Glomerular endothelial cell (primary cell): ENCODE data around the gene CPEB4. TPM values are rescaled to one million over a fixed set of nuclear protein-coding genes. Genes with fewer than 3 reads are reported as not detected.
A peak's percentile ranks its signal among the peaks of the same experiment; 100 is the strongest.

ENCODE experiments used
- DNase-seq: peaks from one replicate; pipeline ENCODE4 v3.0.0-alpha.2; 2011; ENCODE audit warnings: low read depth, low spot score; ENCODE audit errors: extremely low read depth
- total RNA-seq: library from RNA; depleted of rRNA; stranded (reverse); fragments of >200 nt; gene quantifications from 2 replicates; pipeline ENCODE4 v1.2.3, GENCODE V29; 2015

The CPEB4 gene
- total RNA-seq, 1 donor from 2014 or later: 12.4 TPM

GRCh38 chr5:173971681-173972345 lies 83.7 kb downstream of the CPEB4 start:
- DNase-seq: no peak

DNA sequence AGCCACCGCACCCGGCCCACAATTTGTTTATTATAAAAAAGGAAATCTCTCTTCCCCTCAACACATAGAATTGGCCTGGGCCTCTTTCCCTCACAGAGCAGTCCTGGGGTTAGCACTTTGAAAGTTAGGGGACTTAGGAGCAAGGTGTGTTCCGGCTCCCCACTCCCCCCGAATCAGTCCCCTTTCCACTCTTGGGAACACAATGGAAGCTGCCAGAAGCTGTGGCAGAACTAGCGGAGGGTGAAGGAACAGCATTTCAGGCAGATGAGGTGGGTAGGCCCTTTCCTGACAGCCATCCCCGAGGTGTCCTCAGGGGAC lies 84.4 kb downstream of the CPEB4 start:
- DNase-seq: no peak

DNA sequence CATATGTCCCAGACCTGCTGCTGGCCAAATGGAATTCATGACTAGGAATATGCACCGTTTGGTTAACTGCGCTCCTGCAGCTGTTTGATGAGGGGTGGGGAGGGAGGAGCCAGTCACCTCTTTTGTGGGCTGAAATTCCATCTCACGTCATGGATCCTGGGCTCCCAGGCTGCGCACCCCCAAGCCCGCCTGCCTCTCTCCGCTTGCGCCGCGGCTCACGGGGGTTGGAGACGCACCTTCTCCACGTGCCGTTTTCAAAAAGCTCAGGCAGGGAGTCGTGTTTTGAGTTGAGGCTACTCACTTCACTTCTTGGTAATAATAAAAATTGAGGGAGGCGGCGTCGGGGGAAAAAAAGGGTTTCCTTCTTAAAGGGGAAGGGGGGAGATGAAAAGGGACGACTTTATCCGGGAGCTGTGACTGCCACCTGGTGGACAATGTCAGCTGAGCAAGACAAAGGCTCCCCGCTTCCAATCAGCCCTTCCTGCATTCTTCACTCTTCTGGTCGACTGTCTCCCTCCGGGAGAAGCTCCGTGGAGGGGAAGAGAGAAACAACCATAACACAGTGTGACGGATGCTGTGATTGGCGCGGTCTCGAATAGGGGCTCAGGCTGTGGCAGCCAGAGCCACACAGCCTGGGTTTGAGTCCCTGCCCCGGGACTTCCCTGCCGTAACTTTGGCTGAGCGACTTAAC lies 84.9 kb downstream of the CPEB4 start:
- peak; percentile 34 for DNase-seq

DNA sequence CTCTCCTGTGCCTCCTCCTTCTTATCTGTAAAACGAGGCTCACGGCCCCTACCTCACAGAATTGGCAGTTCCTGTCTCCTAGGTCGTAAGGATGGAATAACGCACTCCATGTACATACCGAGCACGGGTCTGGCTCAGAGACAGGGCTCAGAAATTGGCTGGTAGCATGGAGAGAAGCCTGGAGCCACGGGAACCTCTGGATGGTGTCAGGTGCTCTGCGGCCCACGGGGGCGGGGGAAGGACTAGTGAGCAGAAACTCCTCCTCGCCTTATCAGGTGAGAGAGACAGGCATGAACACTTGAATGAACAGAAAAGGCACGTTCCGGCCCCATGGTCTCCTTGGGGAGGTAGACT lies 85.4 kb downstream of the CPEB4 start:
- no peak for DNase-seq

DNA sequence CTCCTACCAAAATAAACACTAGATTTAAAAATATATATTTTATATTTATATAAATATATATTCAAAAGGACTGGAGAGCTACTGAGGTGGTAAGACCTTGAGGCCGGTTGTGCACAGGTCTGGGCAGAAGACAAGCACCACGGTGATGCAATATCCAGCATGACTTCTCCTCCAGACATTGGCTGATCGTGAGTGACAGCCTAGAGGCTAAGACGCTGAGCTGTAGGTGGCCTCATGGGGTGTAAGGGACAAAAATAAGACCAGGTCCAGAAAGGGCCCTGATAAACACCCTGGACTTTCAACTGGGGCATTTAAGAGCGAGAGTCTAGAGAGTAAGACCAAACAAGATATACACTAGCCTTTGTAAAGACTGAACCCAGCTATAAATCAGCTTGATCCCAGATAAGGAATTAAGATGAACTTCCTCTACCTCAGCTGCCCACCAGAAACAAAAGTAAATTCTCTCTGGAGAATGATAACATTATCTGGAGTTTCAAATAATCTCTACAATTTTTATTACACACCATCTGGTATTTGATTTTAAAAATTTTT lies 86.6 kb downstream of the CPEB4 start:
- no peak for DNase-seq

- DNase-seq: no peak
These were observed 93.1 kb downstream of the CPEB4 start for GRCh38 chr5:173981185-173981761.

- no peak for DNase-seq
These were observed 96.1 kb downstream of the CPEB4 start for GRCh38 chr5:173984218-173984617.

- no peak for DNase-seq
These were observed 100.6 kb downstream of the CPEB4 start, which contains the start of gene C5orf47 for GRCh38 chr5:173988554-173989431. C5orf47 (plus strand) TSS chr5:173989170; CDS start chr5:173989264, 94 bp downstream.

- no peak for DNase-seq
These were observed 101.4 kb downstream of the CPEB4 start for GRCh38 chr5:173989432-173990082.

- no peak for DNase-seq
These were observed 109.2 kb downstream of the CPEB4 start for GRCh38 chr5:173997331-173997730.

GRCh38 chr5:173998531-173998930 lies 110.4 kb downstream of the CPEB4 start:
- DNase-seq: no peak

- DNase-seq: no peak
These were observed 111.9 kb downstream of the CPEB4 start for GRCh38 chr5:174000076-174000475.

GRCh38 chr5:174003795-174004194 lies 115.6 kb downstream of the CPEB4 start:
- no peak for DNase-seq

GRCh38 chr5:174008922-174009321 lies 120.8 kb downstream of the CPEB4 start:
- DNase-seq: no peak

GRCh38 chr5:174010365-174010764 lies 122.2 kb downstream of the CPEB4 start:
- DNase-seq: no peak

DNA sequence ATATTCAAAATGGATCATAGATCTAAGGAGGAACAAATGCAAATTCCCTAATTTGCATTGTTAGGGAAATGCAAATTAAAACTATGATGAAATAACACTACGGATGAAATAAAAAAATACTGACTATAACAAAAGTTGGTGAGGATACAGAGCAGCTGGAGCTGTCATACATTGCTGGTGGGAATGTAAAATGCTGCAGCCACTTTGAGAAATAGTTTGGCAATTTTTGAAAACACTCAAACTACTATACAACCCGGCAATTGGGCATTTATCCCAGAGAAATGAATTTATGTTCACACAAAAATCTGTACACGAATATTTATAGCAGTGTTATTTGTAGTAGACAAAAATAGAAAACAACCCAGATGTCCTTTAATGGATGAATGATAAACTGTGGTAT lies 123.3 kb downstream of the CPEB4 start:
- DNase-seq: no peak
